NT2/D1 (cell line): Measurements from ENCODE around the gene COQ10A.

Experiments
- YY1 ChIP-seq: IDR thresholded peaks from 2 replicates; pipeline ENCODE4 v1.6.1; 2011; ENCODE audit not compliant: insufficient read length, insufficient read depth
- ZNF274 ChIP-seq: IDR thresholded peaks from 2 replicates; pipeline ENCODE4 v1.6.1; 2011; ENCODE audit warnings: mild to moderate bottlenecking, low read depth, low read length

DNA sequence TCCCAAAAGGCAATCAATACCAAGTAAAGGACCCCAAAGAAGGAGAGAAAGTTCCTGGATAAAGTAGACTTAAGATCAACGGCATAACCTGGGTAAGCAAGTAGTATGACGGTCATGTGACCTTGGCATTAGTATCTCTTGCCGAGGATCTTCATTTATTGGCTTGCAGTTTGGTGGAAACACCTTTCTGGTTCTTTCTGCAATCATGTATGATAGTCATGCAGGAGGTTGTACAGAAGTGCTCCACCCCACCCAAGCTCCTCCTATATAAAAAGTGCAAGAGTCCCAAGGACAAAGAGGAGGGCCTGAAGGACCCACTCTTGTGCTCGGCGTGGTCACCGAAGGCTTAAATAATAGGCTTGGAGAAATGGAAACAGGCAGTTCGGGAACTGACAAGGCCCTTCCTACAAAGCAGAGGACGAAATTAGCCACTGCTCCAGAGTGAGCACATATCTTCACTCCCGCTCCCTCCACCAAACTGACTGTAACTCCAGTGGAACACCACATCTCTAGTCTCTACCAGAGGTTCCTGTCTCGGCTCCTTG, 32.6 kb downstream of the COQ10A start:
- TF ChIP-seq ZNF274 (no peak), YY1 (no peak)
